Gastroesophageal sphincter (tissue), 4 donors: ENCODE data around the gene WNT7B. TPM values are rescaled to one million over a fixed set of nuclear protein-coding genes. Genes with fewer than 3 reads are reported as not detected.

Source experiments
- ATAC-seq: fragments of 150-250 bp; one replicate; pipeline ENCODE4 v1.9.1; 2016; ENCODE audit warnings: mild to moderate bottlenecking, moderate library complexity
- H3K27ac ChIP-seq, 4 donors: fragments of 200-600 bp; sonication (generic) in 3 of 4; 1 replicate in 3 of 4; 2 replicates in 1 of 4; pipeline ENCODE4 v1.5.1; 2016 to 2019
- H3K27me3 ChIP-seq: fragments of 200-600 bp; sonication (generic); one replicate; pipeline ENCODE4 v1.5.1; 2019
- H3K36me3 ChIP-seq, 2 donors: fragments of 200-600 bp; sonication (generic); one replicate each; pipeline ENCODE4 v1.5.1; 2019; ENCODE audit warnings: control low read depth in 1 of 2
- H3K4me1 ChIP-seq, 3 donors: fragments of 200-600 bp; sonication (generic); 1 replicate in 2 of 3; 2 replicates in 1 of 3; pipeline ENCODE4 v1.5.1; 2016 to 2019; ENCODE audit warnings: control low read depth in 2 of 3
- H3K4me3 ChIP-seq, 2 donors: fragments of 200-600 bp; sonication (generic); one replicate each; pipeline ENCODE4 v1.5.1; 2019; ENCODE audit warnings: mild to moderate bottlenecking in 1 of 2, moderate library complexity in 1 of 2
- H3K9me3 ChIP-seq, 3 donors: fragments of 200-600 bp; sonication (generic); one replicate each; pipeline ENCODE4 v1.5.1; 2017 to 2019; ENCODE audit warnings: control low read depth in 2 of 3
- CTCF ChIP-seq, 4 experiments: fragments of 200-600 bp in 2 of 4; fragments of 450-650 bp in 2 of 4; sonication (generic) in 1 of 4; IDR thresholded peaks; one replicate each; pipeline ENCODE4 v1.5.1; 2017 to 2019; ENCODE audit warnings: antibody characterized with exemption in 4 of 4, mild to moderate bottlenecking in 2 of 4, moderate library complexity in 2 of 4
- EP300 ChIP-seq: sonication (generic); formaldehyde crosslinking; IDR thresholded peaks from one replicate; pipeline ENCODE4 v1.6.1; 2017; ENCODE audit warnings: antibody characterized with exemption, mild to moderate bottlenecking
- POLR2A ChIP-seq, 2 donors: fragments of 450-650 bp; IDR thresholded peaks; one replicate each; pipeline ENCODE4 v1.6.1; 2017; ENCODE audit warnings: antibody characterized with exemption in 2 of 2, mild to moderate bottlenecking in 2 of 2, moderate library complexity in 1 of 2
- POLR2AphosphoS5 ChIP-seq: sonication (generic); formaldehyde crosslinking; IDR thresholded peaks from one replicate; pipeline ENCODE4 v1.6.1; 2017; ENCODE audit warnings: antibody characterized with exemption
- WGBS, 2 donors: methylation state at CpG; one replicate each; pipeline ENCODE4 v1.1.5; 2018; ENCODE audit warnings: low coverage in 1 of 2; 5-methylcytosine and 5-hydroxymethylcytosine counted together
- total RNA-seq, 4 donors: library from RNA; depleted of rRNA; stranded (reverse); fragments of >200 nt; gene quantifications; one replicate each; pipeline ENCODE4 v1.1.0, GENCODE V29; 2016

The WNT7B gene
- total RNA-seq, 4 donors from 2014 or later, result 1.2 TPM; not detected in 3

- Histone ChIP-seq H3K27ac (no peak overlapping the region), H3K4me3 (no peak overlapping the region), H3K4me1 (peaks cover 0 to 21% (median 6%) of the 10 kb centered on the region in 3 donors), H3K9me3 (no peaks in the 10 kb centered on the region), H3K36me3 (no peaks in the 10 kb centered on the region), H3K27me3 (peaks cover 50% of the 10 kb centered on the region)
- WGBS, 2 donors, result no CpG with 5 or more reads among the region's 33 CpGs
- TF ChIP-seq POLR2A (IDR thresholded peaks at IDR 0.05) (no peak), CTCF (IDR thresholded peaks at IDR 0.05) (no peak), POLR2AphosphoS5 (no peak), EP300 (no peak)
- no peak for ATAC-seq
Measured at GRCh38 chr22:45905924-45906865, 70.8 kb downstream of the WNT7B start.

GRCh38 chr22:45905326-45905923 lies 71.5 kb downstream of the WNT7B start:
- WGBS, 2 donors, result 76 to 77% methylated on average over 4 to 13 of the region's 27 CpGs

GRCh38 chr22:45904236-45904635 lies 72.7 kb downstream of the WNT7B start:
- TF ChIP-seq EP300 (no peak), POLR2A (IDR thresholded peaks at IDR 0.05) (no peak), CTCF (IDR thresholded peaks at IDR 0.05) (no peak), POLR2AphosphoS5 (no peak)
- H3K36me3 ChIP-seq, result no peaks in the 10 kb centered on the region
- H3K27ac ChIP-seq, result no peak overlapping the region
- no peaks in the 10 kb centered on the region for H3K9me3 ChIP-seq
- no peak for ATAC-seq
- H3K4me3 ChIP-seq, result no peak overlapping the region
- H3K27me3 ChIP-seq, result peaks cover 50% of the 10 kb centered on the region
- WGBS, 2 donors, result 84 to 87% methylated on average over 4 to 7 of the region's 7 CpGs
- H3K4me1 ChIP-seq, result peaks cover 0 to 21% (median 6%) of the 10 kb centered on the region in 3 donors

More at GRCh38 chr22:45905326-45905923, 71.5 kb downstream of the WNT7B start:
- Histone ChIP-seq H3K27ac (no peak overlapping the region), H3K4me1 (peaks cover 0 to 21% (median 6%) of the 10 kb centered on the region in 3 donors), H3K36me3 (no peaks in the 10 kb centered on the region), H3K27me3 (peaks cover 50% of the 10 kb centered on the region), H3K9me3 (no peaks in the 10 kb centered on the region), H3K4me3 (no peak overlapping the region)
- no peak for ATAC-seq
- TF ChIP-seq POLR2A (IDR thresholded peaks at IDR 0.05) (no peak), POLR2AphosphoS5 (no peak), CTCF (IDR thresholded peaks at IDR 0.05) (no peak), EP300 (no peak)

- H3K4me1 ChIP-seq, result peaks cover 0 to 21% (median 6%) of the 10 kb centered on the region in 3 donors
- no peaks in the 10 kb centered on the region for H3K36me3 ChIP-seq
- ATAC-seq, result peak; percentile 46
- 47% methylated on average over 3 of the region's 28 CpGs; no CpG with 5 or more reads in 1 of the 2 donors for WGBS, 2 donors
- TF ChIP-seq POLR2A (IDR thresholded peaks at IDR 0.05), result no peak
- H3K4me3 ChIP-seq, result peak overlapping the region in 1 of 2 donors; percentile 18
- H3K27ac ChIP-seq, result peak overlapping the region in 1 of 4 donors; percentile 44
- peaks cover 56% of the 10 kb centered on the region for H3K27me3 ChIP-seq
- H3K9me3 ChIP-seq, result no peaks in the 10 kb centered on the region
Measured at GRCh38 chr22:45903355-45904135, 73.4 kb downstream of the WNT7B start.

GRCh38 chr22:45897736-45898135 lies 79.2 kb downstream of the WNT7B start:
- no CpG with 5 or more reads among the region's 6 CpGs for WGBS, 2 donors
- H3K4me3 ChIP-seq, result no peak overlapping the region
- H3K27ac ChIP-seq, result no peak overlapping the region
- peaks cover 0 to under 1% (median 0%) of the 10 kb centered on the region in 3 donors for H3K4me1 ChIP-seq
- H3K9me3 ChIP-seq, result no peaks in the 10 kb centered on the region
- TF ChIP-seq EP300 (no peak), POLR2AphosphoS5 (no peak), CTCF (IDR thresholded peaks at IDR 0.05) (no peak), POLR2A (IDR thresholded peaks at IDR 0.05) (no peak)
- no peak for ATAC-seq
- peaks cover 56% of the 10 kb centered on the region for H3K27me3 ChIP-seq
- H3K36me3 ChIP-seq, result no peaks in the 10 kb centered on the region
